SK-N-DZ (cell line): ENCODE results near the gene NTRK1.
A peak's percentile ranks its signal among the peaks of the same experiment; 100 is the strongest.

Experiments used
- DNase-seq: peaks from one replicate; pipeline ENCODE4 v3.0.0-alpha.2; 2015; ENCODE audit warnings: low spot score

Gene NTRK1

DNA sequence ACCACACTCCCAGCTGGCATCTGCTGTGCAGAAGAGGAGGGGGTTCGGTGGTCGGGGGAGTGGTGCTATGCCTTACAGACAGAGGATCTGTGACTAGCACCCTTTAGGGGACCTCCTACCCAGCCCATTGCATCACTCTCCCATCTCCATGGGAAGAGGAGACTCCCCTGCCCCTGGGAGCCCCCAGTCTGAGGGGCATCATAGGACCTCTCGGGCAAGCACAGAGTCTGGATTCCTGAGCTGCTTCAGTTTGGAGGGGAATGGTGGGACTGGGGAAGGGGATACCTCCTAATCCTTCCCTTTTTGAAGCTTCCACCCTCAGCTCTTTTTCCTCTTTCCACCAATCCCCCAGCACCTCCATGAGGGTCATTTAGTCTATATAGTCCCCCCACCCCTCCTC, 3.1 kb upstream of the NTRK1 start:
- no peak for DNase-seq

- peak; percentile 62 for DNase-seq
These were observed 2.1 kb upstream of the NTRK1 start for GRCh38 chr1:156858555-156858956.

- DNase-seq = peak; percentile 60
These were observed 1.6 kb upstream of the NTRK1 start, which contains the start of gene INSRR for GRCh38 chr1:156858959-156859522. Gene INSRR (minus strand): TSS chr1:156859117. CDS start chr1:156858621, 496 bp downstream.

- DNase-seq = peak; percentile 67
These were observed 1.0 kb upstream of the NTRK1 start for GRCh38 chr1:156859523-156860112.

DNA sequence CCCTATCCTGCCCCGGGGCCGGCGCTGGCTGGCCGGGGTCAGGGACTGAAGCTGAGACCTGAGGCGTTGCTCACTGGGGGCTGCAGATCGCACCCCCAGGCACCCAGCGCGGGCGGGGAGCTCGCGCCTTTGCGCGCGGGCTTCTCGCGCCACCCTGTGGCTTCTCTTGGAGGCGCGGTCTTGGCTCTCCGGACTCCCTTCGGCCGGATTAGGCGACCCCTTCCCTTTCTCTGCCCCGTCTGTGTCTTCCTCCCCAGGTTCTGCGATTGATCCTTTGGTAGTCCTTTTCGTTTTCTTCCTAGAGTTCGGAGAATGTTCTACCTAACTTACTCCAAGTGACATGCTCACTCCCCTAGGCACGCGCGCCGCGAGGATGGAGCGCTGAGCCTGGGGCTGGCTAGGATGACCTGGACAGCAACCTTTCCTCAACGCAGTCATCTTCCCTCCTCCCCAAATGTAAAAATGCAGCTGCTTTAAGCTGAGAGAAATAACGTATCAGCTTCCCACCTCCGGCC, 495 bp upstream of the NTRK1 start:
- peak; percentile 87 for DNase-seq

DNA sequence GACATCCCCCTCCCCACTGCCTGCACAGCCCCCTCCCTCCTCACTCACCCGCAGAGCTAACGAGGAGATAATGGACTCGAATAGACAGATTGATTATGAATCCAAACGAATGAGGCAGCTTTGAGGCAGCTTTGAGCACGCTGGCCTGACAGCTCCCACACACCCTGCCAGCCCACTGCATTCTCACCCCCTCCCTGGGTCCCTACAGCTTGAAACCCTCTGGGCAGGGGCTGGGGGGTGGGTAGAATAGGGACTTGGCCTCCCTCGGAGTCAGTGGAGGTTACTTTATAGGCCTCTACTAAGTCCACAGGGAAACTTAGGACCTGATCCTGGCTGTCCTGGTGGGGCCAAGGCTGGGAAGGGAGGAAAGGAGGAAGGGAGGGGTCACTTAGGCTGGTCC, 1.9 kb downstream of the NTRK1 start:
- no peak for DNase-seq

DNA sequence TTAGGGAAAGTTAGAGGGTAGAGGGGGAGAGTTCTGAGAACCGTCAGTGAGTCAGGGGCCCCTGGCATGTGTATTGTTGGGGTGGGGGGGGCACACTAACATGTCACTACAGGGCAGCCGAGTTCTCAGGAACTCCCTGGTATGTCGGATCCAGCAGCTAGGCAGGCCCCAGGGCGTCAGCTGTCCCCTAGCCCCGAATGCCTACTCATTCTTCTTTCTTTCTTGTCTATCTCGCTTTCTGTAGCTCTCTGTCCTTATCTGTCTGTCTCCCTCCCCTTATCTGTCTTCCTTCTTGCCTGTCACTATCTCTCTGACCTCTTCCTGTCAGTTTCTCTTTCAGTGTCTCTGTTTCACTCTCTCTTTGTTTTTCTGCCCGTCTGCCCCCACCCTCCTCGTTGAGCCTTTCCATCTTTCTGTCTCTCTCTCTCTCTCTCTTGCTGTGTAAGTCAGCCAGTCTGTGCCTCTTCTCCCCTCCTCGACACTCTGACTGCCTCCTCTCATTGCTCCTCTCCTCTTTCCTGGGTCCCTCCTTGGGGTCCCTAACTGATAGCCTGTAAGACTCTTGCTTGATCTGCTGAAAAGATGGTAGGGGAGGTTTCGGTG, 2.4 kb downstream of the NTRK1 start:
- no peak for DNase-seq

GRCh38 chr1:156863631-156864030, 3.0 kb downstream of the NTRK1 start:
- DNase-seq = no peak

DNA sequence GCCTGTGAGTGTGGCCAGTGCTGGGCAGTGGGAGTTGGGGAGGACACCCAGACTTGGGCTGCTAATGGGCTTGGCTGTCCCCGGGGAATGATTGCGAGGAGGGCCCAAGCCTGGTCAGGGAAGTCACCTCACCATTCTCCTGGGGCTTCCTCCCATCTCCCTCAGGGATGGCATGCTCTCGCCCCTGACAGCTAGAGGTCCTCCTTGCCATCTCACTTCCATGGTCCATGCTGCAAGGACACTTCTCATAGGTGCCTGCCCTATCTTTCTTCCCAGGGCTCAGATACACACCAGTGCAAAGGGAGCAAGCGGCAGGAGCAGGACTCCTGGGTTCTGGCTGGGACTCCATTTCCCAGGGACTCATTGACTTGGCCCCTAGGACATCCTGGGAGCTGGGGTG, 4.1 kb downstream of the NTRK1 start:
- no peak for DNase-seq

GRCh38 chr1:156865258-156865657, 4.6 kb downstream of the NTRK1 start:
- no peak for DNase-seq

GRCh38 chr1:156865865-156866248, 5.2 kb downstream of the NTRK1 start:
- no peak for DNase-seq

GRCh38 chr1:156866249-156866909, 5.7 kb downstream of the NTRK1 start:
- peak; percentile 48 for DNase-seq

GRCh38 chr1:156868341-156868740, 7.7 kb downstream of the NTRK1 start:
- no peak for DNase-seq

GRCh38 chr1:156869455-156869854, 8.8 kb downstream of the NTRK1 start:
- no peak for DNase-seq

GRCh38 chr1:156873659-156874058, 13.0 kb downstream of the NTRK1 start:
- DNase-seq = no peak

DNA sequence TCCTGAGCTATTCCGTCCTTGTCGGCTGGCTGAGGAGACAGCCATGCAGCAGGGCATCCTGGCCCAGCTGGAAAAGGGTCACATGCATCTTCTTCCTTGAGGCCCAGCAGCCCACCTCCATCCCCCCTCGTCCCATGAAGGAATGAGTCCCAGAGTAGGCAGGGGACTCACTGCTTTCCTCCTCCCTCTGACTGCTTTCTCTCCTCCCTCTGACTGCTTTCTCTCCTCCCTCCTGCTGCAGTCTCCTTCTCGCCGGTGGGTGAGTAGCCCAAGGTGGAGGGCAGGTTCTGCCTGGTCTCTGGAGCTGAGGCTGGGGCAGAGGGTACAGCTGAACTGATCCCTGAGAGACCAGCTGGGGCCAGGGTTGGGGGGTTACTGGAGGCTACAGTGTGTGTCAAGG, 13.5 kb downstream of the NTRK1 start:
- DNase-seq = no peak

- peak; percentile 44 for DNase-seq
These were observed 14.1 kb downstream of the NTRK1 start for GRCh38 chr1:156874572-156875340.

- DNase-seq = no peak
These were observed 14.6 kb downstream of the NTRK1 start for GRCh38 chr1:156875341-156875615.

DNA sequence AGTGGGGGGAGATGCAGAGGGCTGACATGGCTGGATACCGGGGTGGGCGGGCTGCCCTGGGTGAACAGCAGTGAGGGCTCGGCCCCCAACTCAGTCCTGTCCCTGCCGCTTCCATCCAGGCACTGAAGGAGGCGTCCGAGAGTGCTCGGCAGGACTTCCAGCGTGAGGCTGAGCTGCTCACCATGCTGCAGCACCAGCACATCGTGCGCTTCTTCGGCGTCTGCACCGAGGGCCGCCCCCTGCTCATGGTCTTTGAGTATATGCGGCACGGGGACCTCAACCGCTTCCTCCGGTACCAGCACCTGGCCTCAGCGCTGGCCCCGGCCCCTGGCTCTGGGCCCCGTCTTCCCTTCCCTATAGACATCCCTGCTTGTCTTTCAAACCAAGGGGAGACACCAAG, 15.6 kb downstream of the NTRK1 start:
- DNase-seq = no peak

DNA sequence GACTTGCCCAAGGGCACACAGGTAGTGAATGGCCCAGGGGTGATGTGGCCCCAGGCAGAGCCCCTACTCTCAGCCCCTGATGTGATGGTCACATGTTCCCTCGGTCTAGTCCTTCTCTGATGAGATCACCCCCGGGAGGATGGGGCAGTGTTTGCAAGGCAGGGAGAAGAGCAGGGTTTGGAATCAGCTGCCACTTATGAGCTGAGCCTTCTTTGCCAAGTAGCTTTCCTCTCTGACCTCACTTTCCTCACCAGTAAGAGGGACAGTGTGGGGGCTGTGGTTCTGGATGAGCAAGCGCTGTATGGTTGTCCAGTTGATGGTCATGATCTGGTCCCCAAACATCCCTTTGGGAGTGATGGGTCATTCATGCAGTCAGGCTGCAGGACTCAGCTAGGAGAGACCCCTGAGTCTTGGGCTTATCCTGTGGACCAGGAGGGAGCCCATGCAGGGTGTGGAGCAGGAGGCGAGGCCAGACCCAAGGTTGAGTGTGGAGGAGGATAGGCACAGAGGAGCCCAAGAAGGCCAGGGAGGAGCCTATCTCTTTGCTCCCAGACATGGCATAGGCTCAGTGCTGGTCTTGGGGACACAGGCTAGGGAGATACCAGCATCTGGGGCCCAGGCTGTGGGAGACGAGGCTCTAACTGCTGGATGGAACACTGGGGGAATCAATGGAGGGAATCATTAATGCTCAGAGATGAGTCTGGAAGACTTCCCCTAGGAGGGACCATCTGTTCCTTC, 16.9 kb downstream of the NTRK1 start:
- no peak for DNase-seq

- DNase-seq = no peak
These were observed 19.2 kb downstream of the NTRK1 start for GRCh38 chr1:156879876-156880275.
